ENCODE measurements around the gene GID8. TPM values are rescaled to one million over a fixed set of nuclear protein-coding genes. Genes with fewer than 3 reads are reported as not detected.

GID8 gene
- total and polyA plus RNA-seq, 2 of the 13 experiments (the other 11 are each of a cell fraction or from before 2014, with no cell fraction given): 39.6 to 59.8 TPM

DNA sequence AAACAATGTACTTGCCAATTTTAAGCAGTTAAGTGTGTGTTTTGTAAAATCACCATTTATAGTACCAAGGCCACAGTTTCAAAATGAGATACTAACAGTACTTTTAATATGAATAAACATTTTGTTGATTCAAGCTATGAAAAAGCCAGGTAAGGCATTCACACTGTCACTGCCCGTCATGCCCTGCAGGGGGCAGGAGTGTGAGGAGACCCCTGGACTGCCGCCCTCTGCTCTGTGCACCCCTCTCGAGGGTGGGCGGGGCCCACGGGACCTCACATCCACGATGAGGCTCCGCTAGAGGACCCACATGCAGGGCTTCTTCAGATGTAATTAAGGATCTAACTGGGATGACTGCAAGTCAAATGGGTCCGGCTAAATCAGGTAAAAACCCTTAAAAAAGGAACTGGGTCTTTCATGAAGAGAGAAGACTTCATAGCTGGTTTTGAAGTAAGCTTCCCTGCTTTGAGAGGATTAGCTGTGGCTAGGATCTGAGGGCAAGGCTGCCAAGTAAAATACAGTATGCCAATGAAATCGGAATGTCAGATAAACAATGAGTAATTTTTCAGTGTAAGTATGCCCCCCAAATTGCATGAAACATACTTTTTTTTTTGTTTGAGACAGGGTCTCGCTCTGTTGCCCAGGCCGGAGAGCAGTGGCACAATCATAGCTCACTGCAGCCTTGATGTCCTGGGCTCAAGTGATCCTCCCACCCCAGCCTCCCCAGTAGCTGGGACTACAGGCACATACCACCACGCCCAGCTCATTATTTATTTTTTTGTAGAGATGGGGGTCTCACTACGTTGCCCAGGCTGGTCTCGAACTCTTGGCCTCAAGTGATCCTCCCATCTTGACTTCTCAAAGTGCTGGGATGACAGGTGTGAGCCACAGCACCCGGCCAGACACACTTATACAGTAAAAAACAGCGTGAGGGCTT lies 30.3 kb upstream of the GID8 start (continued):
- TF ChIP-seq FOSL1 (CRISPR knock-in tag; IDR thresholded peaks at IDR 0.05; ENCODE audit: borderline replicate concordance) (no peak), RFX5 (IDR thresholded peaks at IDR 0.05; ENCODE audit: low read depth, low read length) (no peak), PHB2 (IDR thresholded peaks at IDR 0.05; ENCODE audit: partially characterized antibody) (no peak), RAD21 (CRISPR knock-in tag; IDR thresholded peaks at IDR 0.05) (peak; percentile 79), RNF2 (conservative IDR thresholded peaks at IDR 0.05; ENCODE audit: low read depth) (no peak), ZIK1 (CRISPR knock-in tag; IDR thresholded peaks at IDR 0.05; ENCODE audit: borderline replicate concordance, low read depth) (no peak), KLF12 (CRISPR knock-in tag; IDR thresholded peaks at IDR 0.05; ENCODE audit: borderline replicate concordance) (peak; percentile 57; the same call in 1 of the 2 replicates), NKX3-1 (CRISPR knock-in tag; IDR thresholded peaks at IDR 0.05) (0 out of 2 replicates have a peak, but pooled peaks have one; percentile 45), FOXK2 (IDR thresholded peaks at IDR 0.05) (no peak), GATA4 (IDR thresholded peaks at IDR 0.05; ENCODE audit: borderline replicate concordance, low read depth) (no peak), HNRNPH1 (optimal IDR thresholded peaks at IDR 0.05; ENCODE audit: low read depth, low read length) (no peak), ZNF619 (CRISPR knock-in tag; IDR thresholded peaks at IDR 0.05) (no peak), PTBP1 (IDR thresholded peaks at IDR 0.05; ENCODE audit: low read depth, low read length, poor library complexity, severe bottlenecking) (no peak), AKAP8 (CRISPR knock-in tag; IDR thresholded peaks at IDR 0.05) (no peak), ZKSCAN1 (IDR thresholded peaks at IDR 0.05; ENCODE audit: low read length) (no peak), ZNF121 (CRISPR knock-in tag; IDR thresholded peaks at IDR 0.05) (peak; percentile 74), ERF (CRISPR knock-in tag; IDR thresholded peaks at IDR 0.05) (peak; percentile 39; the same call in 1 of the 2 replicates), ZNF367 (CRISPR knock-in tag; IDR thresholded peaks at IDR 0.05; ENCODE audit: borderline replicate concordance) (no peak)
- TF ChIP-seq, protein P1, sequence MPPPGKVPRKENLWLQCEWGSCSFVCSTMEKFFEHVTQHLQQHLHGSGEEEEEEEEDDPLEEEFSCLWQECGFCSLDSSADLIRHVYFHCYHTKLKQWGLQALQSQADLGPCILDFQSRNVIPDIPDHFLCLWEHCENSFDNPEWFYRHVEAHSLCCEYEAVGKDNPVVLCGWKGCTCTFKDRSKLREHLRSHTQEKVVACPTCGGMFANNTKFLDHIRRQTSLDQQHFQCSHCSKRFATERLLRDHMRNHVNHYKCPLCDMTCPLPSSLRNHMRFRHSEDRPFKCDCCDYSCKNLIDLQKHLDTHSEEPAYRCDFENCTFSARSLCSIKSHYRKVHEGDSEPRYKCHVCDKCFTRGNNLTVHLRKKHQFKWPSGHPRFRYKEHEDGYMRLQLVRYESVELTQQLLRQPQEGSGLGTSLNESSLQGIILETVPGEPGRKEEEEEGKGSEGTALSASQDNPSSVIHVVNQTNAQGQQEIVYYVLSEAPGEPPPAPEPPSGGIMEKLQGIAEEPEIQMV (CRISPR knock-in tag; IDR thresholded peaks at IDR 0.05; ENCODE audit: low read depth): no peak
- TF ChIP-seq, protein P2, sequence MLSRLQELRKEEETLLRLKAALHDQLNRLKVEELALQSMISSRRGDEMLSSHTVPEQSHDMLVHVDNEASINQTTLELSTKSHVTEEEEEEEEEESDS (CRISPR knock-in tag; IDR thresholded peaks at IDR 0.05; ENCODE audit: borderline replicate concordance): no peak
- TF ChIP-seq, protein P3, sequence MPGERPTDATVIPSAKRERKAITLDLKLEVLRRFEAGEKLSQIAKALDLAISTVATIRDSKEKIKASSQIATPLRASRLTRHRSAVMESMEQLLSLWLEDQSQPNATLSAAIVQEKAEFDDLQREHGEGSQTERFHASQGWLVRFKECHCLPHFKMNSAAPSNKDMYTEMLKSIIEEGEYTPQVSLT (CRISPR knock-in tag; IDR thresholded peaks at IDR 0.05; ENCODE audit: borderline replicate concordance, low read depth): no peak
- TF ChIP-seq, protein P4, sequence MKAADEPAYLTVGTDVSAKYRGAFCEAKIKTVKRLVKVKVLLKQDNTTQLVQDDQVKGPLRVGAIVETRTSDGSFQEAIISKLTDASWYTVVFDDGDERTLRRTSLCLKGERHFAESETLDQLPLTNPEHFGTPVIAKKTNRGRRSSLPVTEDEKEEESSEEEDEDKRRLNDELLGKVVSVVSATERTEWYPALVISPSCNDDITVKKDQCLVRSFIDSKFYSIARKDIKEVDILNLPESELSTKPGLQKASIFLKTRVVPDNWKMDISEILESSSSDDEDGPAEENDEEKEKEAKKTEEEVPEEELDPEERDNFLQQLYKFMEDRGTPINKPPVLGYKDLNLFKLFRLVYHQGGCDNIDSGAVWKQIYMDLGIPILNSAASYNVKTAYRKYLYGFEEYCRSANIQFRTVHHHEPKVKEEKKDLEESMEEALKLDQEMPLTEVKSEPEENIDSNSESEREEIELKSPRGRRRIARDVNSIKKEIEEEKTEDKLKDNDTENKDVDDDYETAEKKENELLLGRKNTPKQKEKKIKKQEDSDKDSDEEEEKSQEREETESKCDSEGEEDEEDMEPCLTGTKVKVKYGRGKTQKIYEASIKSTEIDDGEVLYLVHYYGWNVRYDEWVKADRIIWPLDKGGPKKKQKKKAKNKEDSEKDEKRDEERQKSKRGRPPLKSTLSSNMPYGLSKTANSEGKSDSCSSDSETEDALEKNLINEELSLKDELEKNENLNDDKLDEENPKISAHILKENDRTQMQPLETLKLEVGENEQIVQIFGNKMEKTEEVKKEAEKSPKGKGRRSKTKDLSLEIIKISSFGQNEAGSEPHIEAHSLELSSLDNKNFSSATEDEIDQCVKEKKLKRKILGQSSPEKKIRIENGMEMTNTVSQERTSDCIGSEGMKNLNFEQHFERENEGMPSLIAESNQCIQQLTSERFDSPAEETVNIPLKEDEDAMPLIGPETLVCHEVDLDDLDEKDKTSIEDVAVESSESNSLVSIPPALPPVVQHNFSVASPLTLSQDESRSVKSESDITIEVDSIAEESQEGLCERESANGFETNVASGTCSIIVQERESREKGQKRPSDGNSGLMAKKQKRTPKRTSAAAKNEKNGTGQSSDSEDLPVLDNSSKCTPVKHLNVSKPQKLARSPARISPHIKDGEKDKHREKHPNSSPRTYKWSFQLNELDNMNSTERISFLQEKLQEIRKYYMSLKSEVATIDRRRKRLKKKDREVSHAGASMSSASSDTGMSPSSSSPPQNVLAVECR (CRISPR knock-in tag; IDR thresholded peaks at IDR 0.05; ENCODE audit: borderline replicate concordance): peak; percentile 55; the same call in 1 of the 2 replicates
- TF ChIP-seq, protein P5, sequence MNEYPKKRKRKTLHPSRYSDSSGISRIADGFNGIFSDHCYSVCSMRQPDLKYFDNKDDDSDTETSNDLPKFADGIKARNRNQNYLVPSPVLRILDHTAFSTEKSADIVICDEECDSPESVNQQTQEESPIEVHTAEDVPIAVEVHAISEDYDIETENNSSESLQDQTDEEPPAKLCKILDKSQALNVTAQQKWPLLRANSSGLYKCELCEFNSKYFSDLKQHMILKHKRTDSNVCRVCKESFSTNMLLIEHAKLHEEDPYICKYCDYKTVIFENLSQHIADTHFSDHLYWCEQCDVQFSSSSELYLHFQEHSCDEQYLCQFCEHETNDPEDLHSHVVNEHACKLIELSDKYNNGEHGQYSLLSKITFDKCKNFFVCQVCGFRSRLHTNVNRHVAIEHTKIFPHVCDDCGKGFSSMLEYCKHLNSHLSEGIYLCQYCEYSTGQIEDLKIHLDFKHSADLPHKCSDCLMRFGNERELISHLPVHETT (CRISPR knock-in tag; conservative IDR thresholded peaks at IDR 0.05): no peak
